H4 (cell line): Measurements from ENCODE around the gene CLTA. TPM values are rescaled to one million over a fixed set of nuclear protein-coding genes. Genes with fewer than 3 reads are reported as not detected.
A peak's percentile ranks its signal among the peaks of the same experiment; 100 is the strongest.
"Not testable (repeated sequence)": the region's sequence is repeated elsewhere in the genome, so short reads cannot be mapped to it uniquely, and the experiment has no call there.

Experiments
- DNase-seq: peaks from one replicate; pipeline ENCODE4 v3.0.0-alpha.2; 2015; ENCODE audit warnings: low spot score
- total RNA-seq: library from RNA; depleted of rRNA; stranded (reverse); fragments of >200 nt; shearing (Covaris generic); gene quantifications from 2 replicates; pipeline ENCODE4 v1.2.3, GENCODE V29; 2014; rRNA removed

The CLTA gene
- total RNA-seq, 1 experiment from 2014 or later, result 441 TPM

GRCh38 chr9:36239205-36239604, 48.5 kb downstream of the CLTA start:
- not testable (repeated sequence) for DNase-seq

GRCh38 chr9:36239675-36240074, 49.0 kb downstream of the CLTA start:
- not testable (repeated sequence) for DNase-seq

- DNase-seq, result no peak
Measured at GRCh38 chr9:36245906-36246305, 55.2 kb downstream of the CLTA start.

GRCh38 chr9:36247356-36247755, 56.6 kb downstream of the CLTA start:
- no peak for DNase-seq

- DNase-seq, result peak; percentile 58
Measured at GRCh38 chr9:36248061-36248460, 57.3 kb downstream of the CLTA start.

GRCh38 chr9:36249189-36249588, 58.5 kb downstream of the CLTA start:
- no peak for DNase-seq

- DNase-seq, result no peak
Measured at GRCh38 chr9:36250079-36250478, 59.4 kb downstream of the CLTA start.

- no peak for DNase-seq
Measured at GRCh38 chr9:36251428-36251827, 60.7 kb downstream of the CLTA start.

GRCh38 chr9:36258208-36258995, 67.7 kb downstream of the CLTA start, which contains the start of gene GNE:
GNE (minus strand) TSS chr9:36258448; CDS start chr9:36249355, 9,093 bp downstream.
- peak; percentile 98 for DNase-seq

- DNase-seq, result peak; percentile 19
Measured at GRCh38 chr9:36258996-36259533, 68.3 kb downstream of the CLTA start.

Other genes starting within 250 kb of the CLTA start
- not detected in 2 replicates for gene OR2S2, start 232.8 kb upstream of the CLTA start, total RNA-seq
- 14.3 and 16.7 TPM in 2 replicates for gene RECK, start 154.0 kb upstream of the CLTA start, total RNA-seq
- 5.5 and 9.7 TPM in 2 replicates for gene GLIPR2, start 54.2 kb upstream of the CLTA start, total RNA-seq
- gene CCIN, start 21.5 kb upstream of the CLTA start, total RNA-seq, result 0.17 TPM in 1 of 2 replicates, not detected in the other
- gene GNE, start 67.5 kb downstream of the CLTA start, total RNA-seq, result 28.3 and 29.8 TPM in 2 replicates
- gene RNF38, start 209.3 kb downstream of the CLTA start, total RNA-seq, result 13.6 and 14.5 TPM in 2 replicates